GM12891 (cell line): ENCODE data around the gene PSAP.

ENCODE experiments used
- PAX5 ChIP-seq: IDR thresholded peaks from 2 replicates; pipeline ENCODE4 v1.6.1; 2011; ENCODE audit warnings: low read length, moderate library complexity, mild to moderate bottlenecking; ENCODE audit not compliant: insufficient read depth, severe bottlenecking
- POLR2A ChIP-seq: IDR thresholded peaks from 2 replicates; pipeline ENCODE4 v1.6.1; 2011; ENCODE audit warnings: low read depth, low read length, control low read depth
- POLR2AphosphoS5 ChIP-seq: IDR thresholded peaks from 2 replicates; pipeline ENCODE4 v1.6.1; 2011; ENCODE audit warnings: low read depth, low read length, control low read depth
- POU2F2 ChIP-seq: IDR thresholded peaks from 2 replicates; pipeline ENCODE4 v1.6.1; 2011; ENCODE audit warnings: low read depth, mild to moderate bottlenecking, control low read depth, low read length, moderate library complexity
- TAF1 ChIP-seq: IDR thresholded peaks from 2 replicates; pipeline ENCODE4 v1.6.1; 2011; ENCODE audit warnings: low read depth, low read length, control low read depth

DNA sequence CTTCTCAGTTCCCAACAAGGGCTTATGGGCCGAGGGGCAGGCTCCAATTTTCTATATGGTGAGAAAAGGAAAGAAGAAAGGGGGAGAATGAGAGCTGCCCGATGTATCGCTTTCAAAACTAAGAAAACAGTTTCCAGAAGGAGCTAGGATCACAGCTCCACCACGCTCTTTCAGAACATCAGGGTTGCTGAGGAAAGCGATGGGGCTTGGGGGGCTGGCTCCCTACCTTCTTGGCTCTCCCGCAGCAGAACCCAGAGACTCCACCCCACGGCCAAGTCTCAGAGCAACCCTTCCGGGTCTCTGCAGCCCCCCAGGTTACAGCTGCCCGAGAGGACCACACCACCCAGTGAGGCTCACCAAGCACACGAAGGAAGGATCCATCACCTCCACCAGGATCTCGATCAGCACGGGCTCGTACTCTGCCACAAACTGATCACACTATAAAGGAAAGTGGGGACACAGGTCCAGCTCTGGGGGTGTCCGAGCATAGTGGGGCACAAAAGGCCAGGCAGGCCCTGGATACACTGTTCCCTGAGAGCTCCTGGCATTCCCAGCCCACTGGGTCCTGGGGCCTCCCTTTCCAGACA, 32.3 kb downstream of the PSAP start:
- TF ChIP-seq POLR2A (no peak), POLR2AphosphoS5 (no peak), TAF1 (no peak), POU2F2 (no peak), PAX5 (no peak)
